Measurements from ENCODE around the gene MAN2B2.
"Not testable (repeated sequence)": the region's sequence is repeated elsewhere in the genome, so short reads cannot be mapped to it uniquely, and the experiment has no call there.

Gene MAN2B2

GRCh38 chr4:6668391-6668790 is 93.4 kb downstream of the MAN2B2 start:
- H3K4me2 ChIP-seq (ENCODE audit: low read depth, low read length), result no peak overlapping the region

GRCh38 chr4:6671648-6672047 is 96.7 kb downstream of the MAN2B2 start:
- TF ChIP-seq EZH2 (optimal IDR thresholded peaks at IDR 0.05; ENCODE audit: low read depth, low read length) (no peak), EZH2phosphoT487 (IDR thresholded peaks at IDR 0.05; ENCODE audit: low read length) (no peak), CTCF (IDR thresholded peaks at IDR 0.05; ENCODE audit: low read length) (no peak)
- Histone ChIP-seq H3K9me3 (replicated peaks; ENCODE audit: insufficient read depth, low read length) (no peaks in the 10 kb centered on the region), H3F3A (ENCODE audit: insufficient read depth, low read length) (no peaks in the 10 kb centered on the region), H2AFZ (ENCODE audit: low read length) (no peak overlapping the region), H4K20me1 (ENCODE audit: insufficient read depth, low read length) (no peaks in the 10 kb centered on the region), H3K36me3 (replicated peaks; ENCODE audit: insufficient read depth, low read length) (no peaks in the 10 kb centered on the region), H3K27me3 (replicated peaks; ENCODE audit: insufficient read depth, low read length) (peaks cover 12% of the 10 kb centered on the region; the same call in 1 of the 2 replicates), H3K9me2 (replicated peaks; ENCODE audit: insufficient read depth, low read length) (no peaks in the 10 kb centered on the region), H3K4me2 (ENCODE audit: low read depth, low read length) (no peak overlapping the region), H3K79me2 (ENCODE audit: low read length) (peaks cover 18% of the 10 kb centered on the region), H3K27ac (ENCODE audit: low read length) (no peak overlapping the region), H3K9ac (ENCODE audit: low read length) (no peak overlapping the region), H3K4me1 (ENCODE audit: low read length) (peaks cover 5% of the 10 kb centered on the region; the same call in 1 of the 2 replicates), H3K4me3 (ENCODE audit: low read length) (no peak overlapping the region)
- no peak for DNase-seq

More at GRCh38 chr4:6668391-6668790, 93.4 kb downstream of the MAN2B2 start:
- no peak overlapping the region for H3K27ac ChIP-seq (ENCODE audit: low read length)
- DNase-seq, result no peak
- H3K4me3 ChIP-seq (ENCODE audit: low read length), result no peak overlapping the region
- no peaks in the 10 kb centered on the region for H3K9me3 ChIP-seq (replicated peaks; ENCODE audit: insufficient read depth, low read length)
- H2AFZ ChIP-seq (ENCODE audit: low read length), result no peak overlapping the region
- no peak overlapping the region for H3K9ac ChIP-seq (ENCODE audit: low read length)
- no peaks in the 10 kb centered on the region for H3F3A ChIP-seq (ENCODE audit: insufficient read depth, low read length)
- H4K20me1 ChIP-seq (ENCODE audit: insufficient read depth, low read length), result no peaks in the 10 kb centered on the region
- H3K9me2 ChIP-seq (replicated peaks; ENCODE audit: insufficient read depth, low read length), result no peaks in the 10 kb centered on the region
- TF ChIP-seq CTCF (IDR thresholded peaks at IDR 0.05; ENCODE audit: low read length) (no peak), EZH2 (optimal IDR thresholded peaks at IDR 0.05; ENCODE audit: low read depth, low read length) (no peak), EZH2phosphoT487 (IDR thresholded peaks at IDR 0.05; ENCODE audit: low read length) (no peak)
- no peaks in the 10 kb centered on the region for H3K79me2 ChIP-seq (ENCODE audit: low read length)
- no peaks in the 10 kb centered on the region for H3K4me1 ChIP-seq (ENCODE audit: low read length)
- H3K27me3 ChIP-seq (replicated peaks; ENCODE audit: insufficient read depth, low read length), result peaks cover 12% of the 10 kb centered on the region; the same call in 1 of the 2 replicates
- no peaks in the 10 kb centered on the region for H3K36me3 ChIP-seq (replicated peaks; ENCODE audit: insufficient read depth, low read length)

- no peaks in the 10 kb centered on the region for H3K9me3 ChIP-seq (replicated peaks; ENCODE audit: insufficient read depth, low read length)
- H3K36me3 ChIP-seq (replicated peaks; ENCODE audit: insufficient read depth, low read length), result no peaks in the 10 kb centered on the region
- no peaks in the 10 kb centered on the region for H4K20me1 ChIP-seq (ENCODE audit: insufficient read depth, low read length)
- H3F3A ChIP-seq (ENCODE audit: insufficient read depth, low read length), result no peaks in the 10 kb centered on the region
- no peak for DNase-seq
- H3K9me2 ChIP-seq (replicated peaks; ENCODE audit: insufficient read depth, low read length), result no peaks in the 10 kb centered on the region
- no peak overlapping the region for H3K9ac ChIP-seq (ENCODE audit: low read length)
- no peak for TF ChIP-seq CTCF (IDR thresholded peaks at IDR 0.05; ENCODE audit: low read length)
- TF ChIP-seq EZH2 (optimal IDR thresholded peaks at IDR 0.05; ENCODE audit: low read depth, low read length), result no peak
- no peak for TF ChIP-seq EZH2phosphoT487 (IDR thresholded peaks at IDR 0.05; ENCODE audit: low read length)
- H3K4me3 ChIP-seq (ENCODE audit: low read length), result no peak overlapping the region
- H3K4me1 ChIP-seq (ENCODE audit: low read length), result peaks cover 5% of the 10 kb centered on the region; the same call in 1 of the 2 replicates
- H3K4me2 ChIP-seq (ENCODE audit: low read depth, low read length), result no peak overlapping the region
- peaks cover 18% of the 10 kb centered on the region for H3K79me2 ChIP-seq (ENCODE audit: low read length)
- H3K27me3 ChIP-seq (replicated peaks; ENCODE audit: insufficient read depth, low read length), result peaks cover 12% of the 10 kb centered on the region; the same call in 1 of the 2 replicates
- H2AFZ ChIP-seq (ENCODE audit: low read length), result no peak overlapping the region
- H3K27ac ChIP-seq (ENCODE audit: low read length), result no peak overlapping the region
These were observed 97.1 kb downstream of the MAN2B2 start for GRCh38 chr4:6672131-6672530.

- not testable (repeated sequence) for H4K20me1 ChIP-seq (ENCODE audit: insufficient read depth, low read length); H3K9me2 ChIP-seq (replicated peaks; ENCODE audit: insufficient read depth, low read length); H2AFZ ChIP-seq (ENCODE audit: low read length); DNase-seq; H3K27ac ChIP-seq (ENCODE audit: low read length); H3K9ac ChIP-seq (ENCODE audit: low read length); H3K27me3 ChIP-seq (replicated peaks; ENCODE audit: insufficient read depth, low read length); H3K36me3 ChIP-seq (replicated peaks; ENCODE audit: insufficient read depth, low read length); H3K4me1 ChIP-seq (ENCODE audit: low read length); H3K4me3 ChIP-seq (ENCODE audit: low read length); H3K4me2 ChIP-seq (ENCODE audit: low read depth, low read length); H3K9me3 ChIP-seq (replicated peaks; ENCODE audit: insufficient read depth, low read length); H3F3A ChIP-seq (ENCODE audit: insufficient read depth, low read length)
- peaks cover 18% of the 10 kb centered on the region for H3K79me2 ChIP-seq (ENCODE audit: low read length)
These were observed 97.7 kb downstream of the MAN2B2 start for GRCh38 chr4:6672541-6673190.

All from MM.1S (cell line).